HL-60 (cell line): ENCODE data around the gene CARD9.

Experiments
- CTCF ChIP-seq: IDR thresholded peaks from one replicate; pipeline ENCODE4 v1.5.1; 2011; ENCODE audit warnings: low read length, control low read depth, inconsistent platforms; ENCODE audit not compliant: insufficient read depth
- GABPA ChIP-seq: IDR thresholded peaks from 2 replicates; pipeline ENCODE4 v1.6.1; 2012; ENCODE audit warnings: low read depth
- POLR2AphosphoS5 ChIP-seq: IDR thresholded peaks from 2 replicates; pipeline ENCODE4 v1.6.1; 2012; ENCODE audit warnings: low read depth

- TF ChIP-seq CTCF = no peak
- no peak for TF ChIP-seq POLR2AphosphoS5
- TF ChIP-seq GABPA = no peak
These were observed 2.6 kb downstream of the CARD9 start for GRCh38 chr9:136370687-136371532.
